ENCODE data around the gene SMARCC2.
"Not testable (repeated sequence)": the region's sequence is repeated elsewhere in the genome, so short reads cannot be mapped to it uniquely, and the experiment has no call there.

Gene SMARCC2

GRCh38 chr12:56128670-56129205, 60.5 kb downstream of the SMARCC2 start:
- no peak for TF ChIP-seq JUND (IDR thresholded peaks at IDR 0.05; ENCODE audit: low read depth)
- DNase-seq (ENCODE audit: low read depth in 1 of 2, low spot score in 1 of 2): peak in 1 of 2 experiments; percentile 18
- in situ Hi-C loops (cut with HindIII; ENCODE audit: low pct_unique_long_range_greater_than_20kb, low sequenced_read_pairs): no loop called here

- in situ Hi-C loops (cut with HindIII; ENCODE audit: low pct_unique_long_range_greater_than_20kb, low sequenced_read_pairs): no loop called here
- DNase-seq (ENCODE audit: low read depth in 1 of 2, low spot score in 1 of 2): peak; percentile 96 to 100
- no peak for TF ChIP-seq JUND (IDR thresholded peaks at IDR 0.05; ENCODE audit: low read depth)
These were observed 61.2 kb downstream of the SMARCC2 start, which contains the start of gene ESYT1 for GRCh38 chr12:56127888-56128669. TSS of gene ESYT1 (plus strand) at chr12:56128267. CDS start at chr12:56128320, 53 bp downstream.

DNA sequence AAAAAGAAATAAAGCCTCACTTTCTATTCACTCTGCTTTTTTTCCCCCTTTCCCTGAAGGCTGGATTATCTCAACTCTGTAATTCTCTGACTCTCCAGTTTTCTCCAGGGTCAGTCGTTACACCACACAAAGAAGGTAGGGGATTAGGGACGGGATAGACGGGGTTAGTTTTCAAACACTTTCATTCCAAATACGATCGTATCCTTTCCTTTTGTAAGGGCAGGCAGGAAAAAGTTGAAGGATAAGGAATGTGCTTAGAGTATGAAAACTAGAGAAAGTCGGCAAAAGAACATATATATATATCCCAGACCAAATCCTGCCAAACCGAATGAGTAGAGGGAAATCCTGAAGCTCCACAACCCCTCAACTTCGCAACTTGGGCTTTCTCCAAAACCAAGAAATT, 61.8 kb downstream of the SMARCC2 start:
- in situ Hi-C loops (cut with HindIII; ENCODE audit: low pct_unique_long_range_greater_than_20kb, low sequenced_read_pairs): no loop called here
- no peak for TF ChIP-seq JUND (IDR thresholded peaks at IDR 0.05; ENCODE audit: low read depth)
- no peak for DNase-seq (ENCODE audit: low read depth in 1 of 2, low spot score in 1 of 2)

DNA sequence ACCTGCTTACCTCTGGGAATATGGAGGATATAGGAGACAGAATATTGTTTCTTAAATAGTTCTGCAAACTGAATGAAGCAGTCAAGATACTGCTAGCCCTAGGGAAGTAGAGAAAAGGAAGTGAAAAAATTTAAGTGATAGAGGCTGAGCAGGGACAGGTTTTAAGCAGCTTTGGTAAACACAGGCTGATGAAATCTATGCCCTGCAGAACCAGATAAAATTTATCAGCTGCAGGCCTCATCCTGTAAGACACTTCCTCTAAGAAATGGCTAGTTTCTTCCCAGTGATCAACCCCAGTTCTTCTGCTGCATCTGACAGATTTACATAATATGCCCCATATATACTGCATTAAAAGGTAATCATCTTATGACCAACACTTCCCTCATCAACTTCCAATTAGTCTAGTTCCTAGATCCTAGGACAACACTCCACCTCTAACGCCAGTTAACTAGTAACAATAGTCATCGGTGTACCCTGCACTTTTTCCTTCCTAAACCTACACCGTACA, 62.5 kb downstream of the SMARCC2 start:
- no peak for TF ChIP-seq JUND (IDR thresholded peaks at IDR 0.05; ENCODE audit: low read depth)
- in situ Hi-C loops (cut with HindIII; ENCODE audit: low pct_unique_long_range_greater_than_20kb, low sequenced_read_pairs): no loop called here
- DNase-seq (ENCODE audit: low read depth in 1 of 2, low spot score in 1 of 2): no peak

GRCh38 chr12:56124133-56124532, 65.2 kb downstream of the SMARCC2 start:
- TF ChIP-seq JUND (IDR thresholded peaks at IDR 0.05; ENCODE audit: low read depth): no peak
- no peak for DNase-seq (ENCODE audit: low read depth in 1 of 2, low spot score in 1 of 2)
- in situ Hi-C loops (cut with HindIII; ENCODE audit: low pct_unique_long_range_greater_than_20kb, low sequenced_read_pairs): no loop called here

GRCh38 chr12:56122637-56123036, 66.6 kb downstream of the SMARCC2 start:
- peak in 1 of 2 experiments; percentile 24 for DNase-seq (ENCODE audit: low read depth in 1 of 2, low spot score in 1 of 2)
- no peak for TF ChIP-seq JUND (IDR thresholded peaks at IDR 0.05; ENCODE audit: low read depth)
- in situ Hi-C loops (cut with HindIII; ENCODE audit: low pct_unique_long_range_greater_than_20kb, low sequenced_read_pairs): no loop called here

DNA sequence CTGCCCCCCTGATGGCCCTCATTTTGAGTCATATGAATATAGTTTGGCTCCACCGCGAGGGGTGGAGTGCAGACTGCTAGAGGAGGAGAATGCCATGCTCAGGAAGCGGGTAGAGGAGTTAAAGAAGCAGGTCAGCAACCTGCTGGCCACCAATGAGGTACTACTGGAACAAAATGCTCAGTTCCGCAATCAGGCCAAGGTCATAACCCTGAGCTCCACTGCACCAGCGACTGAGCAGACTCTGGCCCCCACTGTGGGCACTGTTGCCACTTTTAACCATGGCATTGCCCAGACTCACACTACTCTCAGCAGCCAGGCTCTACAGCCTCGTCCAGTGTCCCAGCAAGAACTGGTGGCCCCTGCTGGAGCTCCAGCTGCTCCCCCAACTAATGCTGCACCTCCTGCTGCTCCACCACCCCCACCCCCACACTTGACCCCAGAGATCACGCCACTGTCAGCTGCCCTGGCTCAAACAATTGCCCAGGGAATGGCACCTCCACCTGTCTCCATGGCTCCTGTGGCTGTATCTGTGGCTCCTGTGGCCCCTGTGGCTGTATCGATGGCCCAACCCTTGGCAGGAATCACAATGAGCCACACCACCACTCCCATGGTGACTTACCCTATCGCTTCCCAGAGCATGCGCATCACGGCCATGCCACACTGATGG, 67.9 kb downstream of the SMARCC2 start:
- no peak for DNase-seq (ENCODE audit: low read depth in 1 of 2, low spot score in 1 of 2)
- in situ Hi-C loops (cut with HindIII; ENCODE audit: low pct_unique_long_range_greater_than_20kb, low sequenced_read_pairs): no loop called here
- no peak for TF ChIP-seq JUND (IDR thresholded peaks at IDR 0.05; ENCODE audit: low read depth)

- DNase-seq (ENCODE audit: low read depth in 1 of 2, low spot score in 1 of 2): no peak
- in situ Hi-C loops (cut with HindIII; ENCODE audit: low pct_unique_long_range_greater_than_20kb, low sequenced_read_pairs): no loop called here
- TF ChIP-seq JUND (IDR thresholded peaks at IDR 0.05; ENCODE audit: low read depth): no peak
These were observed 69.0 kb downstream of the SMARCC2 start for GRCh38 chr12:56120158-56120846.

- TF ChIP-seq JUND (IDR thresholded peaks at IDR 0.05; ENCODE audit: low read depth): no peak
- in situ Hi-C loops (cut with HindIII; ENCODE audit: low pct_unique_long_range_greater_than_20kb, low sequenced_read_pairs): no loop called here
- DNase-seq (ENCODE audit: low read depth in 1 of 2, low spot score in 1 of 2): peak; percentile 91 to 95
These were observed 69.9 kb downstream of the SMARCC2 start for GRCh38 chr12:56119361-56119796.

- in situ Hi-C loops (cut with HindIII; ENCODE audit: low pct_unique_long_range_greater_than_20kb, low sequenced_read_pairs): no loop called here
- DNase-seq (ENCODE audit: low read depth in 1 of 2, low spot score in 1 of 2): no peak
These were observed 70.5 kb downstream of the SMARCC2 start for GRCh38 chr12:56118688-56119357.

DNA sequence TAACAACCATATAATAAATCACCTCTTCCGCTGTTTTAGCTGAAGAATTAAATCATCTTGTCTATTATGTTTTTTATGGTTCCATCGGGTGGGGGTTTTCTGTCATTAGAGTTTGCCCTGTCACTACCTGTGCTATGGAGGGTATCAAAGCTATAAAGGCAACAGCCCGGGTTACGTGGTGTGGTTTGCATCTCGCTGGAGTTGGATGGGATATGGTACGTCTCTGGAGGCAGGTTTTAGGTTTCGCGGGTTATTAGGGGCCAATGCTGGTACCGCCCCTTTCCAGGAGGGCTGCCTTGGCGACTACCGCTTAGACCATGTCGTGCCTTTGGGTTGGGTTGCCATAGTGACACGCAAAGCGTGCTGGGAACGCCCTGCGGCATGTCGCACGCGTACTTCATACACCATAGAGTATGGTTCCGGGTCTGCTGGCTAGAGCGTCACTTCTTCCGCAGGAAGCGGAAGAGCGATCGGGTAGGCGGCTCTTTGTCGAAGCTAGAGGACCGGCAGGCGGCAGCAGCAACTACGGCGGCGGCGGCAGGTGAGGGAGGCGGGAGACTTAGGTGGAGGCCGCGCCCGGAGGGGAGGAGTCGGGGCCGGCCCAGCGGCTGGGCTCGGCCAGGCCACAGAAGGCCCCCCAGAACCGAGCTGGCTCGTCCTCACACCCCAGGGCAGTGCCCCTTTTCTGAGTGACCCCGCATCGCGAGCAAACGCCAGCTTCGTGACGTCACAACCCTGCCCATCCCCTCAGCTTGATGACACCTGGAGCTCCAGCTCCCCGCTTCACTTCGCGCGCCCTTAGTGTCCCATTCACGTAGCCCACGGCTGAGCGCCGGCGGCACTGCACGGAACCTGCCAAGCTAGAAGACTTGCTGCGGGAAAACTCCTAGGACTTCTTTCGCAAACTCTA, 71.2 kb downstream of the SMARCC2 start, which contains the start of gene ZC3H10:
Gene ZC3H10 (plus strand): TSS at position 489 of the 910 bp plus-strand sequence. CDS start 2,297 bp downstream, outside the sequence.
- TF ChIP-seq JUND (IDR thresholded peaks at IDR 0.05; ENCODE audit: low read depth): peak; percentile 88
- in situ Hi-C loops (cut with HindIII; ENCODE audit: low pct_unique_long_range_greater_than_20kb, low sequenced_read_pairs): no loop called here
- DNase-seq (ENCODE audit: low read depth in 1 of 2, low spot score in 1 of 2): peak; percentile 87 to 100

More at GRCh38 chr12:56118688-56119357, 70.5 kb downstream of the SMARCC2 start:
- no peak for TF ChIP-seq JUND (IDR thresholded peaks at IDR 0.05; ENCODE audit: low read depth)

GRCh38 chr12:56117082-56117706, 72.1 kb downstream of the SMARCC2 start:
- in situ Hi-C loops (cut with HindIII; ENCODE audit: low pct_unique_long_range_greater_than_20kb, low sequenced_read_pairs); DNase-seq (ENCODE audit: low read depth in 1 of 2, low spot score in 1 of 2): not testable (repeated sequence)
